ENCODE results near the gene KLHDC7B.

Gene KLHDC7B

DNA sequence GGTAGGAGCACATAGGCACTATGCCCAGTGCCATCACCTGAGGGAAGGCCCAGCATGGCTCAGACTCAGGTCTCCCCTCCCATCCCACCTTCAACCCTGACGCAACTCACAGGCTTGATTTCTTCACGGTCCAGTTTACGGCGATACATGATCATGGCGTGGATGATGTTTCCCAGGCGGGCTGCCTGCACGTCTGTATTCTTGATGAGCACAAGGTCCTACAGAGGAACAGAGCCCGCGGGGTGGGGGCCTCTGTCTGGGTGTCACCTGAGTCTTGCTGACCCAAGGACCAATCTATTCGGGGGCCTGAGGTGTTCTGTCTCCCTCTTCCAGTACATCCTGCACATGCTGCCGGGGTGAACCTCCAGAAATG is 28.7 kb downstream of the KLHDC7B start:
- DNase-seq = no peak

GRCh38 chr22:50575426-50575941 is 29.8 kb downstream of the KLHDC7B start:
- DNase-seq = no peak

DNA sequence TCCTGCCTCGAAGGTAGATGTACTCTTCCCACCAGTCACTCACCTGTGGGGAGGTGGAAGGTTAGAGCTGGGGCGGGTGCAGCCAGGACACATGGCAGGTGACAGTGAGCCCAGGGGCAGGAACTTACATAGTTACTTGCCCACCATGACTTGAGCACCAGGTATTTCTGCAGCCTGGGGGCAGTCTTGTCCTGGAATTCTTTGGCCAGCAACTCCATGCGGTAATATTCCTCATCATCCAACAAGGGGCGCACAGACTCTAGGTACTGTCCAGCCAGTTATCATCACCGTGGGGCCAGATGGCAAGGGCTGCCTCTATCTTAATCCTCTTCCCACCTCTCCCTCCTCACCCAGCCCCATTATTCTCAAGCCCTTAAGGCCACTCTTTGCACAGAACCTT is 30.4 kb downstream of the KLHDC7B start:
- peak in 1 of 2 experiments; percentile 22 for DNase-seq

DNA sequence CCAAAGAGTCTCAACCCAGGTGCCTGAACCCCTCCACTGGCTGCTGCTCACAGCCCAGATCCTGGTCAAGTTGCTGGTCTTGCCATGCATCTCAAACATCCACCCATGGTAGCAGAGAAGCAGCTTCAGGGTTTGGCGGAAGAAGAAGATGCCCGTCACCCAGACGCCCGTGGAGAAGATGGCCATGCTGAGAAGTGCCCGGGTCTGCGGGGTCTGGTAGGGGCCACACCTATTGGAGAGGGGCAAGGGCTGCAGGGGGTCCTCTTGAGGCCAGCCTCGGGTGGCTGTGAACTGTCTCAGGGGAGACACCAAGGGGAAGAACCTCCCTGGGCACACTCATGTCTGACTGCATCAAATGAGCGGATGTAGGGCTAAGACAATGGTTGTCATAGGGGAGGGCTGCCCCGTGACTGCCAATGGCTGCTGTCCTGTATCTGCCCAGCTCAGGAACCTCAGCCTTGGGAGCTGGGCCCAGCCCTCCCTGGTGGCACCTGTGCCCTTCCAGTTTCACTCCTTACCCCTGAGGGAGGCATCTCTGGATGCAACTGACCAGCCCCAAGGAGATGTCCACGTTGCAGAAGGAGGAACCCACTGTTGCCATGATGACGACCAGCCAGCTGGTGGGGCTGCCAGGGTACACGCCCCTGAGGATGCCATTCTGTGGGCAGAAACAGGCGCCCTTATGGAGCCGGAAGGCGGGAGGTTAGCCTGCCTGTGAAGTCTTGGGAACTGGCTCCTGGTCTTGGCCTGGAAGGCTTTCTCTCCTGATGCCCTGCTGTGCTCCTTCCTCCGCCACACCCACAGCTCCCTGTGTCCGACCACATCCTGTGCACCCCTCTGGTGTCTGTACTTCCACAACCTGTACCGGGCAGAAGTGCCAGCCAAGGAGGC is 31.4 kb downstream of the KLHDC7B start:
- DNase-seq = no peak

DNA sequence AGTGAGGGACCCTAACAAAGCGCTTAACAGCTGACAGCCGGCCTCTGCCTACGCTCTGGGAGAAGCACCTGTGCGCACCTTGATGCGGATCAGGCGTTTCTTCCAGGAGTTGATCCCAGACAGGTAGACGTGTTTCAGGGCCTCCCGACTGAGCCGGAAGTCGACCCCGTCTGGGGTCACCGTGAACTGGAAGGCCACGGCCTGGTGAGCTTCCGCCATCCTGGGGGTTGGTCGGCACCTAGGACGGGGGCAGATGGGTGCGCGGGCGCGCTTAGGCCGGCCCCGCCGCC is 31.9 kb downstream of the KLHDC7B start:
- no peak for DNase-seq

- no peak for DNase-seq
Measured at GRCh38 chr22:50577987-50578775, 32.5 kb downstream of the KLHDC7B start, which contains the start of gene CPT1B. TSS of gene CPT1B (minus strand) at chr22:50578427. CDS start at chr22:50577915, 512 bp downstream.

DNA sequence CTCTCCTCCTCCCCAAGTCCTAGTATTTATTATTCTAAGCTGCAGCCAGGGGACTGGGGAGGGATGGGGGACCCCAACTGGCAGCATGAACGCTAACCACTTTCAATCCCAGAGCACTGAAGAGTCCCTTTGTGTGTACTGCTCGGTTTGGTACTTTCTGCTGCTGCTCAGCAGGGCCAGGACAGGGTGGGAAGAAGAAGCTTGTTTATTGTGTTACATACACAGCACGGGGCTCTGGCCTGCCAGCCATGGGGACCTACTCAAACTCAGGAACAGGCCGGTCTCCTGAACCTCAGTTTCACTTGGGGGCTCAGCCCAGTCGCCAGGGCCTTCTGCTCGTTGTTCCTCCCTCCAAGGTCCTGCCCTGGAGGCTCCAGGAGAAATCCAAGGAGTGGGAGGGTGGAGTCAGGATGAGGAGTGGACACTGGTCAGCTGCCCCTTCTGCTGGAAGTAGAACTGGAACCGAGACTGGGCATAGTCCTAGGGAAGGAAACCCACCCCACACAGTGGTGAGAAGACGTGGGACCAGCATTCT is 33.1 kb downstream of the KLHDC7B start:
- no peak for DNase-seq

GRCh38 chr22:50579752-50580151 is 34.1 kb downstream of the KLHDC7B start:
- DNase-seq = no peak

GRCh38 chr22:50581031-50581949 is 35.6 kb downstream of the KLHDC7B start:
- no peak for DNase-seq

- DNase-seq = no peak
Measured at GRCh38 chr22:50581950-50582492, 36.3 kb downstream of the KLHDC7B start.

- DNase-seq = peak; percentile 96
Measured at GRCh38 chr22:50582493-50583293, 37.0 kb downstream of the KLHDC7B start, which contains the start of gene CHKB. TSS of gene CHKB (minus strand) at chr22:50582849. CDS start at chr22:50582781, 68 bp downstream.

- no peak for DNase-seq
Measured at GRCh38 chr22:50583294-50583861, 37.7 kb downstream of the KLHDC7B start.

DNA sequence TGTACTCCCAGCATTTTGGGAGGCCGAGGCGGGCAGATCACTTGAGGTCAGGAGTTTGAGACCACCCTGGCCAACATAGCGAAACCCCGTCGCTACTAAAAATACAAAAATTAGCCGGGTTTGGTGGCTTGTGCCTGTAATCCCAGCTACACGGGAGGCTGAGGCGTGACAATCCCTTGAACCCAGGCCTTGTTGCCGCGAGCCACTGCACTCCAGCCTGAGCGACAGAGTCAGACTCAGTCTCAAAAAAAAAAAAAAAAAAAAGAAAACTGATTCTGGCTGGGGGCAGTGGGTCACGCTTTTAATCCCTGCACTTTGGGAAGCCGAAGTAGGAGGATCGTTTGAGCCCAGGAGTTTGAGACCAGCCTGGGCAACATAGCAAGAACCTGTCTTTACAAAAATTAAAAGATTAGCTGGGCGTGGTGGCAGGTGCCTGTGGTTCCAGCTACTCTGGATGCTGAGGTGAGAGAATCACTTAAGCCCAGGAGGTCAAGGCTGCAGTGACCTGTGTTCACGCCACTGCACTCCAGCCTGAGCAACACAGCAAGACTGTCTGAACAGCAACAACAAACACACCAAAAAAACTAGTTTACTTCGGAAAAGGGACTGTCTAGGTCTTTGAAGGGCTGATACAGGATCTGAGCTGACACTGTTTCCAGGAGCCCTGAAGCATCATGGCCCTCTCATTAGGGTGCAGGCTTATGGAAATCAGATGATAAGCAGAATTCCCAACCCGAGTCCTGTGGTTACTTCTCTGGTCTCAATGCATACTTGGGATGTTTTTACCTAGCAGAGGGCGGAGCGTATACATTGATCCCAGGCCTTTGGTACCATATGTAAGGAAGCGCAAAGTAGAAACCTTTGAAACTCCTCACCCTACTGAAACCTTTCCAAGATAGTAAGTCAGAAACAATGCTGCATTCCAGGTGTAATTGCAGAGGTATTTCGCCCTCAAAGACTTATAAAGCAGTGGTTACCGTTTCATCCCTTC is 38.7 kb downstream of the KLHDC7B start:
- no peak for DNase-seq

DNA sequence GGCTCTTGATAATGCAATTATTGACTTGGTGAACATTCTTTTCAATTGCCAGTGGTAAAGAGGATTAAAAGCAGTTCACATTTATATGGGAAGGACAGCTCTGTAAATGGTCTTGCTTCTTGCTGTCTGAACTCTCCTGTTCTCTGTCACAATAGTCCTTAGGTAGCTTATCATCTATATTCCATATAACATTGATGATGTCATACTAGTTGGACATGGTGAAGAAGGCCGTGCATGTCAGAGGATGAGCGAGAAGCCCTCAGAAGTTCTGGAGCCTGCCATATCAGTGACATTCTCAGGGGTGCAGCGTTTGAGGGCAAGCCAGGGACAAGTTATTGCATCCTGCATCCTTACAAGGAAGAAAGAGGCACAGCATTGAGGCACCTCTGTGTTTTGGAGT is 39.5 kb downstream of the KLHDC7B start:
- DNase-seq = no peak

- no peak for DNase-seq
Measured at GRCh38 chr22:50585781-50586180, 40.1 kb downstream of the KLHDC7B start.

DNA sequence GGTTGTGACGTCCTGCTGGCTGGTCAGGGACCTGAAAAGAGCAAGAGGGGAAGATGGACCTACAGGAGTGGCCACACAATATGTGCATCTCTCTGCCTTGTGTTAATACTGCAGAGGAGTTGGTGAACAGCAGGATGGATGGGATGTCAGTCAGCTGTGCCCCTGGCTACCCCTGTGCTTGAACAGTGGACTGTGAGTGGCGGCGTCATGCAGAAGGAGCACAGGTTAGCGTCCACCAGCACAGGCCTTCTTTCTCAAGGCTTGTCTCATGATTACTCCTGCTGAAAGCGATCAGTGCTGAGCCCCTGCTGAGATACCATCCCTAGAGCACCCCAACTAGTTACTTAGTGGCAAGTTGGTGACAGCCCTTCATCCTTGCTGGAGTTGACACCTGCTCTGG is 40.7 kb downstream of the KLHDC7B start:
- DNase-seq = no peak

DNA sequence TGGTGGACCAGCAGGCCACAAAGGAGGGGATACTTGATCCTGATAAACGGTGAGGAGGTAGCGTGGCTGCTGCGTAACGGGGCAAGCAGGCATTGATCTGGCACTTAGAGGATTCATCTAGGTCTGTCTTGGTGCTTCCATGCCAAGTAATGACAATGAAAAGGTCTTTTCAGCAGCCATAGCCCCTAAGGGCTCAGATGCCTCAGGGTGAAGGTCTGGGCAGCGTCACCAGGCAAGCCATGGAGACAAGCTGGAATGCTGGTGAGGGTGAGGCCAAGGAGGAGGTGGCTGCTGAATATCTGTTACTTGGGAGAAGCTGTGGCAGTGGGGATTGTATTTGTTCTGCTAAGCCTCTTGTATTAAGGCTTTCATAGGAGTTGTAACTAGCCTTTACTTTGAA is 41.7 kb downstream of the KLHDC7B start:
- no peak for DNase-seq

DNA sequence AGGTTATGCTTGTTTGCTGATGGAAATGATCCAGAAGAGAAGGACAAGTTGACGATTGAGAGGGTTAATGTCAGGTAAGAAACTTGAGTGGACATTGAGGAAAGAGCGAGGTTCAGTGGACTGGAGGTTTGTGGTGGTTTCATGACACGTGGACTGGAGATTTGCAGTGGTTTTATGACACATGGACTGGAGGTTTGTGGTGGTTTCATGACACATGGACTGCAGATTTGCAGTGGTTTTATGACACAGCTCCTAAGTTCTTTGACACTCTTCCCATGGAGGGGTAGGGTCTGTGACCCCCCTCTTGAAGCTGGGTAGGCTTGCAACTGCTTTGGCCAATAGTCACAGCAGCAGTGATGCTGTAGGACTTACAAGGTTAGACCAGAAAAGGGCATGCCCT is 49.5 kb downstream of the KLHDC7B start:
- DNase-seq = no peak

- DNase-seq = no peak
Measured at GRCh38 chr22:50597097-50597496, 51.4 kb downstream of the KLHDC7B start.
